ENCODE results near the gene LY6G6C. TPM values are rescaled to one million over a fixed set of nuclear protein-coding genes. Genes with fewer than 3 reads are reported as not detected.
A peak's percentile ranks its signal among the peaks of the same experiment; 100 is the strongest.

The LY6G6C gene
- total RNA-seq, 1 experiment from 2014 or later, result not detected

DNA sequence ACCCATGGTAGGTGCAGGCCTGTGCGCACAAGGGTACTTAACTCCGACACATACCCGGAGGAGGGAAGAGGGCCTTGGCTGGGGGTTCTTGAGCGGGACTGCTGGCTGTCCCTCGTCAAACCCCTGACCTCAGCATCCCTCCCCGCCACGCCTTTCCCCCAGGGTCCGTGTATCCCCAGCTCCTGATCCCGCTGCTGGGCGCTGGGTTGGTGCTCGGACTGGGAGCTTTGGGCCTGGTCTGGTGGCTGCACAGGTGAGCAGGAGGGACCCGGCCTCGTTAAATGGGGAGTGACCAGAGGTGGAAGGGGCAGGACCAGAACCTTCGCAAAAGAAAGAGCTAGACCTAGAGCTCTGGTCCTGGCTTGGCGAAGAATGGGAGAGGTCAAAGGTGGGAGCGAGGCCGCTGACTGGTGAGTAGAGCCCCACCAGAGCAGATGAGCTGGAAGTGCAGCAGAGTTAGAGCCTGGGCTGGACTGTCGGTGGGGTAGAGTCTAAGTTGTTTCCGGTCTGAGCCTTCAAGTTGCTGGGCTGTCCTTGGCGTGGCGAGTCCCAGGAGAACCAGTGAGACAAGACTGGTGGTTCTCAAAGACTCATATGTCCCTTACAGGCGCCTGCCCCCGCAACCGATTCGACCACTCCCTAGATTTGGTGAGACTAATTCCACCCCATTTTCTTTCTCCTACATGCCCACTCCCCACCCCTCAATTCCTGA is 2.6 kb upstream of the LY6G6C start:
- no peak for TF ChIP-seq CTCF (conservative IDR thresholded peaks at IDR 0.05)
- Histone ChIP-seq H2AFZ (ENCODE audit: low read length) (no peak overlapping the region), H3T11ph (ENCODE audit: low read length) (no peak overlapping the region), H3K79me1 (ENCODE audit: insufficient read depth, low read depth, low read length, poor library complexity, severe bottlenecking) (no peaks in the 10 kb centered on the region), H2BK20ac (ENCODE audit: low read depth, low read length, poor library complexity, severe bottlenecking) (no peak overlapping the region), H4K91ac (ENCODE audit: insufficient read length, low read depth, low read length) (no peak overlapping the region), H3K27ac (ENCODE audit: insufficient read length, low read depth, low read length) (no peak overlapping the region), H3K27me3 (ENCODE audit: insufficient read depth, low read length) (no peaks in the 10 kb centered on the region), H4K20me1 (ENCODE audit: control insufficient read depth, insufficient read depth, insufficient read length) (no peaks in the 10 kb centered on the region), H3K9me3 (ENCODE audit: control insufficient read depth, low read depth, low read length) (no peaks in the 10 kb centered on the region), H2BK5ac (ENCODE audit: insufficient read length, low read length) (no peak overlapping the region), H3K14ac (ENCODE audit: insufficient read depth, low read length) (no peak overlapping the region), H3K23me2 (ENCODE audit: insufficient read length, low read depth, low read length, poor library complexity, severe bottlenecking) (peaks cover 4% of the 10 kb centered on the region), H3K18ac (ENCODE audit: insufficient read length, low read depth, low read length) (no peak overlapping the region), H3K4me1 (ENCODE audit: insufficient read depth, low read length) (no peaks in the 10 kb centered on the region), H4K8ac (replicated peaks; ENCODE audit: insufficient read length, low read depth, low read length) (no peak overlapping the region), H2BK15ac (ENCODE audit: low read depth, low read length) (no peak overlapping the region), H3K23ac (ENCODE audit: insufficient read length, low read depth, low read length) (no peak overlapping the region), H2AK5ac (ENCODE audit: insufficient read length, low read length) (no peak overlapping the region), H3K56ac (ENCODE audit: insufficient read length, low read depth, low read length) (no peak overlapping the region), H2BK12ac (ENCODE audit: insufficient read length, low read depth, low read length) (no peak overlapping the region), H4K5ac (ENCODE audit: insufficient read length, low read depth, low read length) (no peak overlapping the region), H3K9ac (ENCODE audit: extremely low read depth, insufficient read length, low read length) (no peak overlapping the region), H3K4ac (ENCODE audit: low read depth, low read length) (no peak overlapping the region), H3K4me2 (ENCODE audit: insufficient read depth, insufficient read length, low read length) (no peak overlapping the region), H3K79me2 (ENCODE audit: insufficient read depth, low read length) (no peaks in the 10 kb centered on the region), H2BK120ac (ENCODE audit: low read depth, low read length, poor library complexity, severe bottlenecking) (no peak overlapping the region)
- no peak for DNase-seq
- Mint-ChIP-seq H3K27me3 (ENCODE audit: low read depth) (no peaks in the 10 kb centered on the region), H3K4me3 (no peak overlapping the region), H3K9me3 (no peaks in the 10 kb centered on the region), H3K27ac (peak overlapping the region in 1 of 3 experiments; percentile 66; a peak in 2 of 7 replicates), H3K36me3 (ENCODE audit: insufficient read depth in 1 of 3, low read depth in 3 of 3) (peaks cover 9 to 34% (median 33%) of the 10 kb centered on the region in 3 experiments; a peak in 6 of 7 replicates), H3K4me1 (peaks cover 6 to 11% of the 10 kb centered on the region in 2 experiments)
- no CpG with 5 or more reads among the region's 25 CpGs for WGBS (ENCODE audit: extremely low coverage, insufficient read length, low lambda C conversion rate)

Data from H9 (cell line).